Transverse colon (tissue), 3 donors: ENCODE results near the gene ZDHHC5.

ENCODE experiments used
- CTCF ChIP-seq, 5 experiments: fragments of 200-600 bp in 3 of 5; fragments of 450-650 bp in 2 of 5; sonication (generic) in 3 of 5; IDR thresholded peaks; 1 replicate in 2 of 5; 2 replicates in 3 of 5; pipeline ENCODE4 v1.5.1; 2016 to 2017; ENCODE audit warnings: antibody characterized with exemption in 5 of 5, inconsistent platforms in 3 of 5, mild to moderate bottlenecking in 2 of 5, moderate library complexity in 1 of 5
- POLR2A ChIP-seq: fragments of 450-650 bp; IDR thresholded peaks from one replicate; pipeline ENCODE4 v1.6.1; 2016; ENCODE audit warnings: antibody characterized with exemption, mild to moderate bottlenecking, moderate library complexity

GRCh38 chr11:57635246-57635645 is 32.7 kb upstream of the ZDHHC5 start:
- TF ChIP-seq CTCF (IDR thresholded peaks at IDR 0.05): no peak
- TF ChIP-seq POLR2A: no peak
